Measurements from ENCODE around the gene MRPL20.

- TF ChIP-seq CTCF (IDR thresholded peaks at IDR 0.05; ENCODE audit: low read depth, low read length) (no peak), MYC (IDR thresholded peaks at IDR 0.05; ENCODE audit: low read depth, low read length) (no peak), POLR2A (IDR thresholded peaks at IDR 0.05; ENCODE audit: extremely low read depth, insufficient read length) (no peak)
Observed at GRCh38 chr1:1361233-1361981, 45.7 kb downstream of the MRPL20 start.
